Limb (tissue), 2 donors: Measurements from ENCODE around the gene VAPB.
A peak's percentile ranks its signal among the peaks of the same experiment; 100 is the strongest.

Experiments
- DNase-seq, 2 donors: peaks; one replicate each; pipeline ENCODE4 v3.0.0-alpha.2; 2016; ENCODE audit errors: extremely low spot score in 2 of 2

Gene VAPB

DNA sequence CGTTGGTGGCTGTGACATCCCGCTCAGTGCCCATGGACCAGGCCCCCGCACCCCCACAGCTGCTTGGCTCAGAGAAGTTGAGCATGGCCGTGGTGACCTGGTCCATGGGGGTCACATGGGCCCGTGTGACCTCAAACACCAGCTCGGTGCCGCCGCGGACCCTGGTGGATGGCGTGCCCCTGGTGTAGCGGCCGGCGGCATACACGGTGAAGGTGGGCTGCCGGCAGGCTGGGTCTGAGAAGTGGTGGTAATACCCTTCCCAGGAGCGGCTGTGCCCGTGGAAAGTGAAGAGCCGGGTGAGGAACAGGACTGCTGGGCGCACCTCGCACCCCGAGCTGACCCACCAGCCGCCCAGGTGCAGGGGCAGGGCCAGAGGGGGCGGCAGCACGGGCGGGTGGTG, 72.1 kb downstream of the VAPB start:
- DNase-seq: no peak

DNA sequence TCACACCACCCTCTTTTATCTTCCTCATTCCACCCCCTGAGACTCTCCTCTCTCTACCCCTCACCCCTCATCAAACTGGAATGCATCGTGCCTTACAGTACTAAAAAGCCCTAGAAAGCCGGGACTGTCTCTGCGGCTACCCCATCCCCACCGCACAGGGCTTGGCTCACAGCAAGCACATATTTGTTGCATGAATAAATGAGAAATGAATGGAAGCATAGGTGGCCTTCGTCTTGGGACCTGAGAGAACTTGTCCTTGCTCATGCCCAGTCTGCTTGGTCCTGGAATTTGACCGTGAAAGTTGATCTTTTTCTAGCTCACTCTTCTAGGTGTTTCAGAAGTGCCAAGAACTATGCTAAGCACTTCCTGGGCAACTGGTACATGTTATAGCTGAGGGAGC, 72.9 kb downstream of the VAPB start:
- no peak for DNase-seq

DNA sequence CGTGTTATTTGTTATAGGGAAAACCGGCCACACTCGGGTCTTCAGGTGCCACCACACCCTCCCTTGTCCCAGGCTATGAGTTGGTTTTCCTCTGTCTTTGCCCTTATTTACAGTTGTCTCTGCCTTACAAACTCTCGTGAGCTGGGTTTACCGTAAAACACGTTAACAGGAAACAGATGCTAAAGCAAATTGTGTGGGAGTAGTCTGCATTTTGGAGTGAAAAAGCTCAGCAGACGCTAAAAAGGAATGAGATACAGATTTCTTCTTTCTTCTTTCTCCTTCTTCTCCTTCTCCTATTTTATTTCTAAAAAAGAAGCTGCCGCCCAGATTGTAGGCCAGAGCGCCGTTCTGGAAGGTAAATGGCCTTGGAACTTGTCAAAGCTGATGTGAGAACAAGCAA, 74.2 kb downstream of the VAPB start:
- DNase-seq: no peak

DNA sequence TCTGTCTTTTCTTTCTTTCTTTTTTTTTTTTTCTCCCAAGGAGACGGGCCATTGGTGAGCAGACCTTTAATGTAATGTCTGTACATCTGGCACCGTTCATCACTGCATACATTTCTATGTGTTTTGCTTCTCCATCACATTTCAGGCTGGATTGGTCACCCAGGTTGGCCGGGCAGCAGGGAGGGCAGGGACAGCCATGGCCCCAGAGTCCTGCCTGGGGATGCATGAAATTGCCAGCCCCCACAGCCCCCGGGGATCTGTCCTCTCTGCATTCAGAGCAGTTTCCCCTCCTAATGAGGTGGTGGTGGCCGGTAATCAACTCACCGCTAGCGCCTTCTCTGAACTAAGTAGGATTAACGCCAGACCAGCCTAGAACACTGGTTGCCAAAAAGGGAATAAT, 75.8 kb downstream of the VAPB start:
- no peak for DNase-seq

DNA sequence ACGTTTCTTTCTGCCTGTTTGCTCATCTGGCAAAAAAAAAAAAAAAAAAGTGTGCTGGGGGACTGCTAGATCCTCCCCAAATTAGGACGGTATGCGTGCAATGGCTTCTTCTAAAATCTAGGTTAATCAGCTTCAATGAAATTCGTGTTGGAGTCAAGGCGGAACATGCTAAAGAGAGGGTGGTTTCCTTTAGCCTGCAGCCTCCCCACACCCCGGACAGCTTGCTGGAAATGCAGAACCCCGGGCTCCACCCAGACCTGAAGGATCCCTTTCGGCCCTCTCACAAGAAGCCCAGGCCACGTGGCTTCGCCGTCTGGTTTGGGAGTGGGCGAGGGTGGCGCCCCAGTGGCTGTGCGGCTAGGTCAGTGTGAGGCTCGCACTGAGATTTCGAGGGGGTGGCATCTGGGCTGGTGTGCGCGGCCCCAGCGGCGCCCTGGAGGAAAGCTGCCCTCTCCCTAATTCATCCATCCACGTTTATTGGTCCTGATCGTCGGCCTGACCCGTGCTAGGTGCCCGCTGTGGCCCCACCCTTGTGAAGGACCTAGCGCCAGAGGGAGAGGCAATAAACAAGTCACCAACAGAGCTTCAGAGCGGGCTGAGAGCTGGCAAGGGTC, 77.2 kb downstream of the VAPB start:
- no peak for DNase-seq

DNA sequence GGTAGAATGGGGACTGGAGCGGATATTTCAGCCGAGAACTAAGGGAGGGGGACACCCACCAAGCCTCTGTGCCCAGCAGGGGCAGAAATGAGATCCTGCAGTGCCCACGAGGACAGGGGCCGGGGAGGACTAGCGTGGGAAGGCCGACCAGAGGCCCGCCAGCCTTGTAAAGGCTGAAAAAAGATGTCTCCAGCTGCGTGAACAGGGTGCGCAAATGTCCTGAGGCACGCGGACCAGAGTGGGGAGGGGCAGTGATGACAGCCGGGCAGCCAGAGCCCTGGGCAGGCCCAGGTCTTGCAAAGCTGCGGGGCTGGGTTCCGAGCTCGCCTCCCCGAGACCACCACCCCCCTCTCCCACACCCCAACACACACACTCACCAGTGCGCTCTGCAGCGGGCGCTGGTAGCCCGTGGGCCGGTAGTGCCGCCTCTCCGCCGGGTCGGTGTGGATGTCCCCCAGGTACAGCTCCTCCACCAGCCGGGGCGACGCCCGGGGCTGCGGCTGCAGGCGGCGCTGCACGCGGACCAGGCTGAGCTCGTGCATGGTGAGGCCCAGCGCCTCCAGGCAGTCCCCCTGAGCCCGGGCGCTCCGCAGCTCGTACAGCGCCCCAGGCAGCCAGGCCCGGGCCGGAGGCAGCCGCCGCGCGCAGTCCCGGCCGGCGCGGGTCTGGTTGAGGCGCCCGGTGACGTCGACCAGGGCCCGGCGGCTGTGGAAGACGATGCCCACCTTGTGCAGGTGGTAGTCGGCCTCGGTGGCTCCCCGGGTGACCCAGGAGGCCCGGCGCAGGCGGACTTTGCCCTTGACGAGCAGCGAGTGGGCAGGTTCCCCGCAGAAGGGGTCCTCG, 77.9 kb downstream of the VAPB start:
- DNase-seq: no peak

DNA sequence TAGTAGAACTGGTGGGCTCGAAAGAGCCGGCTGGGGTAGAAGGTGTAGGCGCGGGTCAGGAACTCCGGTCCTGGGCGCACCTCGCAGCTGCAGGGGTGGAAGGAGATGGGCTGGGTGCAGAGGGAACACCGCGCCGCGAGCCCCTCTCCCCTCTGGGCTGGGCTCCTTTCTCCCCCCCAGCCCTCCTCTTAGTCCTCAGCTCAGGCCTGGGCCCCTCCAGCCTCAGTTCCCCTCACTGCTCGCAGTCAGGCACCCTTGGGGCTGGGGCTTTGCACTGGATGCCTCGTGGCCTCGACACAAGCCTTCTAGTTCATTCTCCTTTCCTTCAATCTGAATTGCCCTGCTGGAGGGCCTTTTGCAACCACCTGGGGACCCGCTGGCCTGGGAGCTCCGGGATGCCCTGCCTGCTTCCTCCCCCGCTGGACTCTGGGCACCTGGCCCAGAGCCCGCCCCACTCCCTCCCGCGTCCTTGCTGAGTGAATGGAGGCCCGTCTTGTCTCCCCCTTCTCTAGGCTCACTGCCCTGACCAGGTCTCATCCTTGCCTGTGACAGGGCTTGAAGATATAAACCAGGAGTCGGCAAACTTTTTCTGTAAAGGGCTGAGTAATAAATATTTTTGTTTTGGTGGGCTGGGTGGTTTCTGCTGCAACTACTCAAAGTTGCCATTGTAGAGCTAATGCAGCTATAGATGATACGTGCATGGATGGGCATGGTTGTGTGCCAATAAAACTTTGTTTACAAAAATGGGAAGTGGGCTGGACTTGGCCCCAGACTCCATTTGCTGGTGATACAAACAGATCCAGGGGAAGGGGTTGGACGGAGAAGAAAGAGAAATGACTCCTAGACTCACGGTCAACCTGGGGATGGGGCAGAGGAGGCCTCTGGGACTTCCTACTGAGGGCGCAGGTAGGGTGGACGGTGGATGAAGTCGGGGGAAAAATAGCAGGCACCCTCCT, 78.8 kb downstream of the VAPB start:
- DNase-seq: no peak

DNA sequence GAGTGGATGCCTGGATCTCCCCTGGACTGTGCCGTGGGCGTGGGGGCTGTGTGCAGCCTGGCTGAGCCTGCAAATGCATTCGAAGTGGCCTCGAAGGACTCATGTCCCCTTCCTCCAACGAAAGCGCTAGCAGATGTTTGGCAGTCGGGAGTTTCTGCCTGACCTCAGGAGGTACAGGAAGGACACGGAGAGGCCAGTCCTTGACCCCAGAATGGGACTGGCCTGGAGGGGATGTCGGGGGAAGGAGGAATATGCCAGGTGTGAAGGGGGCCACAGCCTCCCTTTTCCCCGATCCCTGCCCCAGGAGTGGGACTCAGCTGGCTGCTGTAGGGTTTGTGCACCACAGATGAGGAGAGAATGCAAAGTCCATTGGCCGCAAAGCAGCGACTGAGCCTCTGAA, 80.6 kb downstream of the VAPB start:
- DNase-seq: no peak

DNA sequence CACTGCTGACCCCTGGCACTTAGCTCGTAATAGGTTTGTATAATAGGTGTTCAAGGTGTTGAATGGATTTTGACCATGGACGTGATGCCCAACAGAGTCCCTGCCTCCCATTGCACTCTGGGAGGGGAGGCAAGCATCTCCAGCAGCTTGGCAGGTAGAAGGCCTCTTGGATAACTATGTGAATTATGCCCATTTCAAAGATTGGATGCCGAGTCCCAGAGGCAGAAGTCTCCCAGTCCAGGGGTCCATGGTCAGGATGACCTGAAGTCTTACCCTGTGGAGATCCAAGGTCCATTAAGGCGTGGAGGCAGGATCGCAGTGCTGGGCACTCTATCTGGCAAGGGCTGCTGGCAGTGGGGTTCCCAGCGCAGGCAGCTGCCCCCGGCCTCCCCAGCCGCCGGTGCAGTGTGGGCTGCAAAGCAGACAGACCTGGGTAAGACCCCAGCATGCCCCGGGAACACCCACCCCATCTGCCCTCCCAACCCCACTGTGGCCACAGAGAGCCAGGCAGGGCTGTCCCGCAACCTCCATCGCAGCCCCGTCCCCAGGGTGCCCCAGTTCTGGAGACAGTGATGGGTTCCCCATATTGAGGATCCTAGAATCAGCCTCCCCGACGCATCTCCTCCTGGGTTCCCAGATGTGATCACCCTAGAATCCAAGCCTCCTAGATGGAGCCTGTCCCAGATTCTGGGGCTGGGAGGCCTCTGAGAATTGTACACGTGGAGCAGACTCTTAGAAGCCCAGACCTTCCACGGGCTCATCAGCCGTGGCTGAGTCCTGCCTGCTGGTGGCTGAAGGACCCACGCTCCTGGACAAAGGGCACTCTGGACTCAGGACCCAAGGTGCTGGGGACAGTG, 81.5 kb downstream of the VAPB start:
- no peak for DNase-seq

DNA sequence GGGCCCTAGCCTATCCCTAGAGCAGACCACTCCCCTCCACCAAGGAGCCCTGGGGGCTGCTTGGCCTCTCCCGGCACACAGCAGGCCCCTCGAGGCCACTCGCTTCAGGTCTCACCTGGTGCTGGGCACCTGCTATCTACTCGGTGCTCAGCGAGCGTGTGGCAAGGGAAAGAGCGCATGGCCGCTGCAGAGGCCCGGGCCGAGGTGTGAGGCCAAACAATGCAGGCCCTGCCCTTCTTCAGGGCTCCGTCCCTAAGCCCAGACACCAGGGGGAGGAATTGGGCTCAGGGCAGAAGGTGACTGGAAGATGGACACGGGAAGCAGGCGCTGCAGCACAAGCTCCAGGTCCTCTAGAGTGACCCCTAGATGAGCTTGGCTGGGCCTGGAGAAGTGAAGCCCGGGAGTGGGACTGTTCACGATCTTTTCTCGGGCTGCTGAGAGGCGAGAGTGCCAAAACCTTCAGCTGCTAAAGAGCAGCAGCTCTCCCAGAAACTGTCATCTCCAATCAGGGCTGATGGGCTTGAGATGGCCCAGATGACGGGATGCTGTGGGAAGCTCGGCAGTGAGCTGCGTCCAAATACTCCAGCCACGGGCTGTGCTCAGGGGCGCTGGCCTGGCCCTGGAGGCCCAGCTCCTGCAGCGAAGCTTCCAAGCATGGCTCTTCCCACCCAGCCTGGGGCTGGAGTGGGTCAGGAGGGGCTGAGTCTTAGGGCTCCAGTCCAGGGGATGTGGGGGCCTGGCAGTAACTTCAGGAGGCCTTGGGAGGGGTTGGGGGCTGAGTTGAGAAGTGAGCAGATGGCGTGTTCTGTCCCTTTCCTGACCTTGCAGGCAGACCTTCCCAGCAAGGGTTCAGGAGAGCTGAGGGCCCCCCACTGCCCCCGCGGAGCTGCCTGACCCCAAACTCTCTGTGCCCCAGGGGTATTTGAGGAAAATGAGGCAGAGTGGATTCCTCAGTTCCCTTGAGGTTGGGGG, 82.5 kb downstream of the VAPB start:
- DNase-seq: peak; percentile 82 to 84

DNA sequence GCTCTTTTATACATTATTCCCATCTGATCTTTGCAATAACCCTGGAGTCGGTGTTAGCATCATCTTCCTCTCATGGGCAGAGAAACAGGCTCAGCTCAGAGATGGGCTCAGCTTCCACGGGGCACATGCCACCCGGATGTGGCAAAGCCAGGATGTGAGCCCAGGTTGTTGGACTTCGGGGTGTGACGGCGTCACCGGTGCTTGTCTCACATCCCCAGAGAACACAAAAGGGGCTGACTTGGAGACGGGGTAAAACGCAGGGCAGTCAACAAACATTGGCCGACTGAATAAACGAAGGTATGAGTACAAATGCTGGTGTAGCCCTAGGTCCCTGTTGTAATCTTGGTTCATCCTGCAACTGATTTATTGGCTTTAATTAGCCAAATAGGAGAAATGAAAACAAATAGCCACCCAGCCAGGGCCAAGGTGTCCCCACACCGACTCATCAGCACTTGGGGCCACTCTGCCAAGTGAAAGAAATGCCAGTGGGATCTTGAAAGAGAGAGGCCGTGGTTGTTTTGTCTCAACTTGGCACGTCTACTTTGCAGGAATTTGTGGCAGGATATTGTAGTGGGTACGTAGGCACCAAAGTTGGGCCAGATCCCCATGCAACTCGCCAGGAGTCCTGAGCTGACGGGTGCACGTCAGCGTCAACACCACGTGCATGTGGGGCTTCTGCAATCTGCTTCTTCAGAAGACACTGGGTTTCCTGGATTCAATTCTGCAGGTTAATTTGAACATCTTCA, 83.4 kb downstream of the VAPB start:
- DNase-seq: no peak

DNA sequence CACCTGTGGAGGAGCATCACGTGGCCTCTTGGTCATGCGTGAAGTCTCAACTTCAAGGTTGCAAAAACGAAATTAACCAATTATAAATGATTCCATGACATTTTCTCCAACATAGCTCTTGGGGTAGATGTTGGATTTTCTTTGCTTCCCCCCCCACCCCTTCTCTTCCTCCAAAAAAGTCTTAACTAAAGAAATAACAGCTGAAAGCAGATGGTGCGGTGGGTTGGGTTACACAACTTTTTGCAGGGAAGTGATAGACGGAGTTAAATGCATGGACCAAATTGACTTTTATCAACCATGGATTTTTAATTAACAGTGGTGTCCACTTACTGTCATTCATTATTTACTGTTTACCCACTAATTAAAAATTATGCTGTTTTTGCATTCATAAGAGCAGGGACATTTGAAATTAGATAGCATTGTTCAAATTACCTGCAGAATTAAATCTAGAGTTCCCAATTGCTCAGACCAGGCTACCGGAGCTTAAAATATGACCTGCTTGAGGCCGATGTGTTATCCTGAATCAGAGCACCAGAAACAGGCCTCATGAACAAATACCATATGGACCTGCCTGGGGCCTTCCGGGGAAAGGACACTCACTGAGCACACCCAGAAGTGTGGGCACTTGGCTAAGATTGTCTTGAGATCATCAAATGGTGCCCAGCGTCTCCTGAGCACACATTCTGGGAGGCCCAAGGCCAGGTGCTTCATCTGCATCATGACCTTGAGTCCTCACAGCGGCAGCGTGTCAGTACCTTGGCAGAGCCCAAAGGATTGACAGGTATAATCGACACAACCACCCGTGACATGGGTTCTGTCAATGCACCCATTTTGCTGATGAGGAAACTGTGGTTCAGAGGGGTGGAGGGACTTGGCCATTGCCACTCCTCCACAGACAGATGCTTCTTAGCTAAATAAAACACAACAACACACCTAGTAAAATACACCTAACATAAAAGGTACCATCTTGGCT, 84.7 kb downstream of the VAPB start:
- no peak for DNase-seq

DNA sequence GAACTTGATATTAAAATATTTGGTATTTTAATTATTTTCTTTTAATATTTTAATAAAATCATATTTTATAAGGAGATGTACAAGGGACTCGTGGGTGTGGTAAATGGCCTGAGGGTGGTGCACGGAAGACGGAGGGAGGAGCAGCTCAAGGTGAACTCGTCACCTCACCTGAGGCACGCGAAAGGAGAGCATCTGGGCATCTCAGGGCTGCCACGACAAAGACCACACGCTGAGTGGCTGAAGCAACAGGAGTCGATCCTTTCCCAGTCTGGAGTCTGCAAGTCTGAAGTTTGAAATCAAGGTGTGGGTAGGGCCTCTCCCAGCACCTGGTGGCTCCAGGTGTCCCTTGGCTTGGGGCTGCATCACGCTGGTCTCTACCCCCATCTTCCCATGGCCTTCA, 86.4 kb downstream of the VAPB start:
- DNase-seq: no peak

DNA sequence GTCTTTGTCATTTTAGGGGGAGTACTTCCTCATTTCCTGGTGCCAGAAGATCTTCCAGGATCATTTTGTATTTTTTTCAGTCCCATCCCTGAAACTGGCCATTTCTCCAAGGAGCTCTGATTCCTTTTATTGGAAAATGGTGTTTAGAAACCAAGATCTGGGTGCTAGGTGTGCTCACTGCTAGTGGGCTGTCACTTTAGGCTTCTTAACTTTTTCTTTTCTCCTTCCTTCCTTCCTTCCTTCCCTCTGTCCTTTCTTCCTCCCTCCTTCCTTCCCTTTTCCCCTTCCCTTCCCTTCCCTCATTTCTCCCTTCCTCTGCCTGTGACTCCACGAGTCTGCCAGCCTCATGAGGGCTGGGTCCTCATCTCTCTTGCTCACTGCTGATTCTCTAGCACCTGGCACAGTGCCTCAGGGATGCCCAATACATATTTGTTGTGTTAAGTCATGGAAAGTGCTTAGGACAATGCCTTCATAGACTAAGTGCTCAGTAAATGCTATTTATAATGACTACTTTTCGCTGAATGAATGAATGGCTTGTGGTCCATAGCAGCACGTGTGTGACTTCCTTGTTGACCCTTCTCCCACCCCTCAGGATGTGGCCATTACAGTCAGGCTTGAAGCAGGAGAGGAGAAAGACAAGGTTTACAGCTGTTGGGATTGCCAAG, 89.2 kb downstream of the VAPB start:
- no peak for DNase-seq

DNA sequence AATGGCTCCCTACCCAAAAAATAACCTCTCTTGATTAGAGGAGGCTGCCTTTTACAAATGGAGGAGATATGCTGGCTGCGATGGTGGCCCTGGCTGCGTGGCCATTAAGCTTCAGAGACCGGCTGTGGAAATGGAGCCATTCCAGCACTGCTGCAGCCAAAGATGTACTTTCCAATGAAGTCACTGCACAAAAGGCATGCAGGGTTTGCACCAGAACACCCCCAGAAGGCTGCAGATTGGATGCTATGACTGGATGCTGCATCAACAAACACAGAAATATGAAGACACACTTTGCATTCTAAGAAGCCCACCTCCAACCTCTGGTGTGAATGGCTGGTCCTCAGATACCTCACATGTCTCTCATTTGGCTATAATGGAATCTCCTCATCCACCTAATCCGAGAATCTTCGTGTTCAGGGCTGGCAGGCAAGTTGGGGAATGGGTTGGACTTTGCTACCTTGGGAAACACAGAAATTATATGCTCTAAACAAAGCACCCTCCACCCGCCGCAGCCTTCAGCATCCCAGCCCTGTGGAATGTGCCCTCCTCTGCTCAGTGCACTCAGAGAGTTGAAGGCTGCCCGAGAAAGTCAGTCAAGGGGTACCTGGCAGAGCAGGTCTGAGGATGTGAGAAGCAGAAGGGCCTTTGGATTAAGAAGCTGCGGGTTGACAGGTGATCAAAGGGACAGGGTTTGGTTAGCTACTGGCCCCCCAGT, 90.9 kb downstream of the VAPB start:
- DNase-seq: no peak

DNA sequence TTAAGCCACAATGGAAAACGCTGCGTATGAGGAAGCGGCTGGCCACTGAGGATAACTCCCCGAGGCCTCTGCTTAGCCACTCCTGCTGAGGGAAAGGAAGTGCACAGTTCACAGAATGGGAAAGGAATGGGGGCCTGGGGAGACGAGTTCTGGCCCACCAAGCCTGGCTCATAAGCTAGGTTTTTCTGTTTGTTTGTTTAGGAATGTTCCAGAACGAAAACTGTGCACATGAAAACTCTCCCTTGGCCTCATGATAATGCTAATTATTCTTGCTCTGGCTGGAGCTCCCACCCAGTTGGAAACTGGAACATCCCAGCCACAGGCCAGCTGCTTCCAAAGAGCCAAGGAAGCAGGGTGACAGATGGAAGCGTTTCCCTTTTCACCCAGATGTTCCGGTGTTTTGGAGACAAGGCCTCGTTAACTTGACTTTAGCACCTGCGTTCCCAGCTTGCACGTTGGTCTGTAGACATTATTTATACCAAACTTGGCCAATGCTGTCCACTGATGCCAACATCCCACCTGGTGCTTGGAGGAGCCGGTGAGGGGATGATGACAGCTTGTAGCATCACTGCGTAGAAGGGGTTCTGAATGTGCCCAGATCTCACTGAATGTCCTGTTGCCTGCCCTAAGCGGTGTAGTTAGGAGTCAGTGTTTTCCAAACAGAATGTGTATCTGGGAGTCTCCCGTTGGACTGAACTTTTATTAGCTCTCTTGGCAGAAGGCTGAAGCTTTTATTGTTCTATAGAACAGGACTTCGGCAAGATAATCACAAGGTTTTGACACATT, 91.7 kb downstream of the VAPB start:
- peak in 1 of 2 donors; percentile 70 for DNase-seq
